GM18505 (cell line): ENCODE measurements around the gene DSE.

Experiments used
- ATAC-seq: cut with Tn5 transposase; IDR thresholded peaks from one replicate; pipeline ENCODE4 v1.9.1; 2021; ENCODE audit not compliant: unreplicated experiment
- POLR2A ChIP-seq: IDR thresholded peaks from 4 replicates; pipeline ENCODE4 v1.6.1; 2011; ENCODE audit warnings: borderline replicate concordance; ENCODE audit not compliant: insufficient read depth, insufficient read length; ENCODE audit errors: extremely low read depth

The DSE gene

DNA sequence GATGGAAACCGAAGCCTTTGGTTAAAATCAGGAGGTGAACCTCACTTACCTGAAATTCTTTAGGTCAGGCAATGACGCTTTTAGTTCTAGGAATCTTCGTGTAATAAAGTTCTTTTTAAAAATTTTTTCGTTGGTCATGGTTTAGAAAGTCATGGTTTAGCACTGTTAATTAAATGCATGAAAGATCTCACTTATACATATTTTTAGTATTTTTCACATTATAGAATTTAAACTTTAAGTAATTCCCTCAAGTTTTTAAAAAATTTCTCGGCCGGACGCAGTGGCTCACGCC is 1.1 kb downstream of the DSE start:
- TF ChIP-seq POLR2A, result no peak
- ATAC-seq, result no peak

DNA sequence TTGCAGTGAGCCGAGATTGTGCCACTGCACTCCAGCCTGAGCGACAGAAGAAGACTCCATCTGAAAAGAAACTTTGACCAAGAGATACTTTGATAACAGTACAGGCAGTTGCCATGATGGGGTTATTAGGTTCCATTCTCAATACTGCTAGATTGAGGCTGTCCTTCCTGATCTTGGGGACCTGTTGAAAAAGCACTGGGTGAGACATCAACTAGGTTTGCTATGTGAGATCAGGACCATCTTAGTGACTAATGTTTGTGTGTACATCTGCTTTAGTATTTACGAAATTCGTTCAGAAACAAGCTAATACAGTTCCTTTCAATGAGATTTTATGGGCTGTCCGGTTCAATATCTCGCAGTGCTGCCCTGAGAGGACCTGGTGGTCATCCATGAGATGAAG is 2.6 kb downstream of the DSE start:
- ATAC-seq, result no peak
- no peak for TF ChIP-seq POLR2A

DNA sequence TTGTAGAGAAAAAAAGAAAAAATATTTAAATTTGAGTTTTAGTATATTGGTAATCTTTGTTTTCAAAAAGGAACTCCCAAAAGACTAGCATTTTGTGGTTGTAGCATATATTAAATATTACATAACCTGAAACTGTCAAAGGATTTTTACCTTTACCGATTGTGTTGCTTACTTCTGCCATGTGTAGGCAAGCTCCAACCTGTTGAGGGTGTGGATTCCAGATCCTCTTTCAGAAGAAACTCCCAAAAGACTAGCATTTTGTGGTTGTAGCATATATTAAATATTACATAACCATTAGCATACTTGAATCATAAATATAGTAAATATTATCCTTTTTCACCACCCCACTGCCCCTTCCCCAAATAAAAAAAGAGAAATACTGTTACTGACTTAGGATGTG is 3.2 kb downstream of the DSE start:
- no peak for TF ChIP-seq POLR2A
- ATAC-seq, result no peak

DNA sequence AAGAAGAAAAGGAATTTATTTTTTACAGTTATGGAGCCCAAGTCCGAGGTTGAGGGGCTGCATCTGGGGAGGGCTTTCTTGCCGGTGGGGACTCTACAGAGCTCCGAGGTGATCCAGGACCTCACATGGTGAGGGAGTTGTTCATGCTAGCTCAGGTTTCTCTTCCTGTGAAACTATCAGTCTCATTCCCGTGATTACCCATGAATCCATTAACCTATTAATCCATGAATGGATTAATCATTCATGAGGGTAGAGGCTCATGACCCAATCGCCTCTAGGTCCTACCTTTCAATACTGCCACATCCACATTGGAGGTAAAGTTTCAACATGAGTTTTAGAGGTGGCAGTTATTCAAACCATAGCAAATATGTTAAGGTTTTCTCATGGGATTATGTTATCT is 3.8 kb downstream of the DSE start:
- ATAC-seq, result no peak
- no peak for TF ChIP-seq POLR2A

DNA sequence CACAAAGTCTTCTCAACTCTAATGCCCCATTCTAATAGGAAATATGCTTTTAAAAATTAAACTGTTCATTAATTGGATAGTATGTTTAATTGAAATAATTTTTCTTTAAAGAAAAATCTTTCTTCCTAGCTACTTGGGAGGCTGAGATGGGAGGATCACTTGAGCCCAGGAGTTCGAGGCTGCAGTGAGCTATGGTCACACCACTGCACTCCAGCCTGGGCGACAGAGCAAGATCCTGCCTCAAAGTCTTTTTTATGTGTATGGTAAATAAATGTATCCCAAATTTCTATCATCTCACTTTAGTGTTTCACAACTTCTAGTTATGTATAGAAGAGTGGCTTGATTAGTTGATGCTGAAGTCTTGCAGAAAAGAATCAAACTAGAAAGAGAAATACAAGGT is 4.5 kb downstream of the DSE start:
- no peak for TF ChIP-seq POLR2A
- ATAC-seq, result no peak

DNA sequence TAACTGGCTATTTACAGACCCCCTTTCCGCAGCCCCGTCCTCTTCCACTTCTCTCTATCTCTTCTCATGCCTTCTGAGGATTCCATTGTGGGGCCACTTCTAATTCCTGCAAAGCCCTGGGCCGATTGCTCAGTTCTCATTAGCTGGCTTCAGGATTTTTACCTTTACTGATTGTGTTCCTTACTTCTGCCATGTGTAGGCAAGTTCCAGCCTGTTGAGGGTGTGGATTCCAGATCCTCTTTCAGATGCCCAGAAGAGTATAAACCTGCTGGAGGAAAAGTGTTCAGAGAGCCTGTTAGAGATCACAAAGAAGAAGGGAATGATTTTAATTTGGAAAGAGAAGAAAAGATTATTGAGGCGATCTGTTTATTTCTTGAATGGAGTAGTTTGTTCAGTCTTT is 5.4 kb downstream of the DSE start:
- ATAC-seq, result no peak
- TF ChIP-seq POLR2A, result no peak

DNA sequence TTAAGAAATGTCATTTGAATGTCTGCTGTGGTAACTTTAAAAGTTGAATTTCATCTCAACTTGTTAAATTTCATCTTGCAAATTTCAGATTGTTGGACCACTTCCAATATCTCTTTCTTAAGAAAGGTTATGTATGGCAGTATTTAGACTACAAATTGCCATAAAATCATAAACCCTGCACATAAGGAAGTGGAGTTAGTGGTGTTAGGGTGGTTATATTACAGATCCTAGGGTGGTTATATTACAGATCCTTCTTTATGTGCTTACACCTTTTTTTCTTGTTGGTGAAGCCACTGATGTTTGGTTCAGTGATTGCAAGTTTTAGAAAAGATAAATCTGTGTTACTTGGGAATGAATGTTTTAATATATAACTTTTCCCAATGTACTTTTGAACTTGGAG is 9.0 kb downstream of the DSE start:
- no peak for ATAC-seq
- no peak for TF ChIP-seq POLR2A

DNA sequence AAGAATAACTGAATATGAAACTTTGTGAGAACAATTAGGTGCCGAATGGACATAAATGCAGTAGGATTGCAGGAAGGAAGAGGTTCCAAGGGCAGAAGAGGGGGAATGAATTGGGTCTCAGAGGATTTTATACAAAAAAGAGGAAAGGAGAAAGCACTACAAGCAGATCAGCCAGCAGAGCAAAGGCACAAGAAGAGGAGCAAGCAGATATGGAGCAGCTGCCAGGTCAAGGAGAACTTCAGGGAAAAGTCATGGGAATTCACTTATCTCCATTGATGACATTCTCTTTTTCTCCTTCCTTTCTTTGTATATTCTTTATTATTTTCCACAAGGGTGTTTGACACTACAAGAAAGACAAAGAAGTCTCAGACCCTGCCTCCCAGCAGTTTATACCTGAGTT is 9.6 kb downstream of the DSE start:
- no peak for TF ChIP-seq POLR2A

DNA sequence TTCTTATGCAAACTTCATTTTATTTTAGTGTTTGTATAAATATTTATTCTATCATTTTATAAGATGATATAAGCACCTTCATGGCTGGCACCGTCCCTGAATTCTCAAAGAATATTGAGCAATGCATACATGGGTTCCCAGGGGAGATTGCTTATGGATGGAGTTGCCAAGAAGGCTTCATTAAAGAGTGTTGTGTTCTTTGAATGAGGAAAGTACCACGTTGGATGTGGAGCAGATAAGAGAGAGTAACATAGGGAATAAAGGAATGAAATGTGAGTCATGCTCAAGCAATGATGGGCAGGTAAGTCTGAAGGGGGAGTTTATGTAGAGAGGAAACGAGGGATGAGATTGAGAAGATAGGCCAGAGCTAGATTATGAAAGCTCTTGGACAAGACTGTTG is 10.3 kb downstream of the DSE start:
- TF ChIP-seq POLR2A, result no peak
- no peak for ATAC-seq

More for the DNA sequence above, 9.6 kb downstream of the DSE start:
- no peak for ATAC-seq

DNA sequence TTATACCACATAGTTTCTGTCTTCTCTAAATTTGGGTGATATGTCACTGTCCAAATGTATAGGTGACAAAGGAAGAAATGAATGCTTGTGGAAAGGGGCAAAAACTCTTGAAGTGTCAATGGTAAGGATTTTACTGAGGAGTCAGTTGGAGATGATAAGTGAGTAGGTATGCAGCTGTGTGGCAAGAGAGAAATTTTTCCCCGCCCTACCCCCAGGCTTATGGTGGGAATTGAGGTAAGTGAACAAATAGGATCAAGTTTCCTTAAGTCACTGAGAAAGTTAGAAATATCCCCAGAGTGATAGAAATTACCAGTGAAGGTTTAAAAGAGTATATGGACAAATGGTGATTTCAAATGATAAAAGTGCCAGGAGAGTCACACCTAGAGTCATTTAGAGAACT is 11.8 kb downstream of the DSE start:
- TF ChIP-seq POLR2A, result no peak
- ATAC-seq, result no peak

DNA sequence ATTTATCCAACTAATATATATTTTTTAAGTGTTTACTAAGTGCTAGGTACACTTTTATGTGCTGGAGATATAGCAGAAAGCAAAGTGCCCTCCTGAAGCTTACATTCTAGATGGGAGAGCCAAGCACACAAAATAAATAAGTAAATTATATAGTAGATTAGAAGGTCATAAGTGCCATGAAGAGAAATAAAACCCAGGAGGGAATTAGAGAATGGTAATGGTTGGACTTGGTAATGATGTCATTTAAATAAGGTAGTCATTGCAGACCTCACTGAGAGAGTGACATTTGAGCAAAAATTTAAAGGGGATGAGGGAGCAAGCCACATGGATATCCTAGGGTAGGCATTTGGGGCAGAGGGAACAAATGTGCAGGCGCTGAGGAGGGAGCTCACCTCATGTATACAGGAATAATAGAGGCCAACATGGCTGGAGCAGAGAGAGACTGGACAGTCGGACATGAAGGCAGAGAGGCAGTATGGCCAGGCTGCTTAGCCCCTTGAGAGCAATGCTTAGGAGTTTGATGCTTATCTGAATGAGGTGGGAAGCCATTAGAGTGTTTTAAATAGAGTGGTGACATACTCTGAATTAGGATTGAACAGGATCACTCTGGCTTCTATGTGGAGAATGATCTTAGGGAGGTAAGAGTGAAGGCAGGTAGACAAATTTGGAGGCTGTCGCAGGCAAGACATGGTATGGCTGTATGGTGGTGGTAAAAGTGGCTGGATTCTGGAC is 14.1 kb downstream of the DSE start:
- no peak for ATAC-seq
- TF ChIP-seq POLR2A, result no peak

DNA sequence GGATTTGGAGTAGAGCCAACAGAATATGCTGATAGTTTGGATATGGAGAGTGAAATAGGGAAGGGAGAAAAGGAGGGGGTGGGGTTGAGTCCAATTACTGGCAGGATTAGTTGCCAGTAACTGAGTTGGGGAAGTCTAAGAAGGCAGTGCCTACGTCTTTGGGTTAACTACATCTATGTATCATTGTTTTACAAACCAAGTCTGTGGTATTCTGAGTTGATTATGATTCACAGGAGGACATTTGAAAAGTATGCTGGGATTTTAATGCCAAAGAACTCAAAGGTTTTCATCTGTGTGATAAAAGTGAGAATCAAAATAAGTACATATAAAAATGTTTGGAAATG is 14.7 kb downstream of the DSE start:
- no peak for TF ChIP-seq POLR2A
- no peak for ATAC-seq

DNA sequence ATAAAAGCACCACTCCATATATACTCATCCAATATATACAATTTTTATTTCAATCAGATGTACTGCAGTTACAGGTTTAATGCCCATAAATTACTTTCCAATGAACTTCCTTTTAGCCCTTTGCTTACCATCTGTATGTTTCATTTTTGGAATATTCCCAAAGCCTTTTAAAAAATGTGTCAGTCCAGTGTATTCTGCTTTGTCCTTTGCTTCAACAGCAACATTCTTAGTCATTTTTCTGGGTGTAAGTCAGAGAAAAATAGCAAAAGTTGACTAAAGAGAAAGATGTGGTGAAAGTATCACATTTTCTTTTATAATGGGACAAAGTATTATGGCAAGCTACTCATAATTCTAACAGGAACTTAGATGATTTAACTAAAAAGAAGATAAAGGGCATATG is 15.2 kb downstream of the DSE start:
- ATAC-seq, result no peak
- no peak for TF ChIP-seq POLR2A

DNA sequence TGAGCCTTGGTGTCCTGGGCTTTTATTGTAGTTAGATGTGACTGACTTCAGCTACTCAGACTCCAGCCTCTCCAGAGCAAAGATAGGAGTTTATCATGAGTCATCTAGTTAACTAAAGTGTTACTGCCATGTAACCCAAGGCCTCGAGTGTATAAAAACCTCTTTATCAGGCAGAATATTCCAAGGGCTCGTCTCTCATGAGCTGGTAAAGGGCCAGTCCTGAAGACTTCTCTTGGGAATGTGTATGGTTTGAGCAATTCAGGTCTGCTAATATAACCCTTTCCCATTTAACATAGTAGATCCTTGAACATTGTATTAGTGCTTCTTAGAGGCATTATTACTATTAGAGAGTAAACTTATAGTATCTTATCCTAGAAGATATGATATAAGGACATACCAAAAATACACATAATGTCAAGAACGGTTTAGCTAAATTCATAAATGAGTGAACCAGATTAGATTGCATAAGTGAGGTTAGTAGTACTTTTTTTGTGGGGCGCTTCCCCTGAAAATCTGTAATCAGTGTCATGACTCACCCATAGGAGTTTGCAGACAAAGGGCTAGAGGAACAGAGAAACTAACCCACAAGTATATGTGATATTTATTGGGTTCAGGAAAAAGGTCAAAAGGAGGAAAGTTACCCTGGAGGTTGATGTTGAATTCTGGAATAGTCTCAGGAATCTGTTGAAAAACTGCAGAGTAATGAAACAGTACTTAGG is 16.0 kb downstream of the DSE start:
- ATAC-seq, result peak; percentile 40

More for the DNA sequence above, 16.0 kb downstream of the DSE start:
- no peak for TF ChIP-seq POLR2A
